A549 (cell line): ENCODE results near the gene ME2. TPM values are rescaled to one million over a fixed set of nuclear protein-coding genes. Genes with fewer than 3 reads are reported as not detected.

Source experiments
- ATAC-seq, 2 experiments: fragments of 200-7000 bp in 1 of 2; fragments of >200 bp in 1 of 2; cut with Nextera tagmentation in 1 of 2; cut with Tn5 transposase in 1 of 2; 3 replicates each; pipeline versions ENCODE4 v1.8.0 to v1.9.1; 2018 to 2020; ENCODE audit warnings: mild to moderate bottlenecking in 1 of 2, moderate library complexity in 1 of 2
- CTCF ChIA-PET: fragments of 300-600 bp; sonication (Branson Sonifier 250); formaldehyde crosslinking; extraction: SDS; loops from one replicate; lab custom pipeline; 2021; ENCODE audit warnings: antibody characterized with exemption, inconsistent platforms; lab: Yijun Ruan, JAX
- POLR2A ChIA-PET: fragments of 350-600 bp; formaldehyde crosslinking; extraction: SDS; loops from one replicate; lab custom pipeline; 2021; ENCODE audit warnings: antibody characterized with exemption, inconsistent platforms; lab: Yijun Ruan, JAX
- DNase-seq, 2 experiments: peaks; one replicate each; pipeline versions ENCODE4 v3.0.0 to v3.0.0-alpha.2; 2011 to 2016; ENCODE audit warnings: low read depth in 1 of 2, low spot score in 1 of 2
- FAIRE-seq: peaks from 2 replicates; lab custom pipeline; 2011; peaks lifted over from hg19 to GRCh38; lab: Jason Lieb, UNC
- H3K27ac ChIP-seq, 2 experiments: fragments of >200 bp; sonication (Bioruptor Twin); formaldehyde crosslinking; 3 replicates each; pipeline ENCODE4 v1.5.1; 2016 to 2017
- H3K4me1 ChIP-seq: fragments of >200 bp; sonication (Bioruptor Twin); formaldehyde crosslinking; 3 replicates; pipeline ENCODE4 v1.6.1; 2016
- H3K4me2 ChIP-seq: fragments of >200 bp; sonication (Bioruptor Twin); formaldehyde crosslinking; 3 replicates; pipeline ENCODE4 v1.6.1; 2016
- H3K4me3 ChIP-seq: fragments of >200 bp; sonication (Bioruptor Twin); formaldehyde crosslinking; 3 replicates; pipeline ENCODE4 v1.5.1; 2016
- H3K9me3 ChIP-seq: fragments of >200 bp; sonication (Bioruptor Twin); formaldehyde crosslinking; 3 replicates; pipeline ENCODE4 v1.6.1; 2016
- BHLHE40 ChIP-seq: IDR thresholded peaks from 2 replicates; pipeline ENCODE4 v1.6.1; 2012; ENCODE audit warnings: low read depth, low read length, inconsistent platforms
- CBX2 ChIP-seq: fragments of 200-600 bp; sonication (generic); IDR thresholded peaks from 2 replicates; pipeline ENCODE4 v1.6.1; 2016; ENCODE audit warnings: low read depth, mild to moderate bottlenecking, borderline replicate concordance
- CBX8 ChIP-seq: fragments of 200-600 bp; sonication (generic); IDR thresholded peaks from 2 replicates; pipeline ENCODE4 v1.6.1; 2016
- CEBPB ChIP-seq, 2 experiments: fragments of >200 bp in 1 of 2; sonication (Bioruptor Twin) in 1 of 2; formaldehyde crosslinking in 1 of 2; IDR thresholded peaks; 2 replicates each; pipeline ENCODE4 v1.6.1; 2012 to 2016
- CHD4 ChIP-seq: fragments of 200-600 bp; sonication (generic); IDR thresholded peaks from 2 replicates; pipeline ENCODE4 v1.6.1; 2016; ENCODE audit warnings: antibody characterized with exemption, mild to moderate bottlenecking, borderline replicate concordance
- CTCF ChIP-seq: fragments of >200 bp; sonication (Bioruptor Twin); formaldehyde crosslinking; IDR thresholded peaks from 3 replicates; pipeline ENCODE4 v1.5.1; 2016
- EHMT2 ChIP-seq: fragments of 200-600 bp; sonication (generic); IDR thresholded peaks from 2 replicates; pipeline ENCODE4 v1.6.1; 2016; ENCODE audit warnings: antibody characterized with exemption, low read depth, mild to moderate bottlenecking, moderate library complexity
- EP300 ChIP-seq, 2 experiments: fragments of >200 bp; sonication (Bioruptor Twin); formaldehyde crosslinking; IDR thresholded peaks; 2 replicates in 1 of 2; 3 replicates in 1 of 2; pipeline ENCODE4 v1.6.1; 2016 to 2017
- FOSB ChIP-seq: fragments of 250-450 bp; sonication (Bioruptor Pico); IDR thresholded peaks from 2 replicates; pipeline ENCODE4 v1.5.0; 2020; ENCODE audit warnings: mild to moderate bottlenecking, moderate library complexity
- GATA3 ChIP-seq: IDR thresholded peaks from 2 replicates; pipeline ENCODE4 v1.6.1; 2012; ENCODE audit warnings: borderline replicate concordance
- HOXA7 ChIP-seq: fragments of 250-450 bp; sonication (Bioruptor Pico); IDR thresholded peaks from 2 replicates; pipeline ENCODE4 v1.5.0; 2020; ENCODE audit warnings: mild to moderate bottlenecking, moderate library complexity
- JUNB ChIP-seq: fragments of >200 bp; sonication (Bioruptor Twin); formaldehyde crosslinking; IDR thresholded peaks from 2 replicates; pipeline ENCODE4 v1.6.1; 2016
- KDM1A ChIP-seq: fragments of 200-600 bp; sonication (generic); IDR thresholded peaks from 2 replicates; pipeline ENCODE4 v1.6.1; 2016; ENCODE audit warnings: low read depth, mild to moderate bottlenecking
- MAFK ChIP-seq: fragments of 450-650 bp; IDR thresholded peaks from 2 replicates; pipeline ENCODE4 v1.6.1; 2014; ENCODE audit not compliant: partially characterized antibody
- NR3C1 ChIP-seq: fragments of >200 bp; sonication (Bioruptor Twin); formaldehyde crosslinking; IDR thresholded peaks from 3 replicates; pipeline ENCODE4 v1.6.1; 2017
- PBX3 ChIP-seq: IDR thresholded peaks from 2 replicates; pipeline ENCODE4 v1.6.1; 2012
- POLR2A ChIP-seq: IDR thresholded peaks from 2 replicates; pipeline ENCODE4 v1.6.1; 2012; ENCODE audit warnings: mild to moderate bottlenecking, low read length
- POLR2AphosphoS2 ChIP-seq: conservative IDR thresholded peaks from 2 replicates; pipeline ENCODE4 v1.6.1; 2012; ENCODE audit warnings: low read length, improper control_type of control experiment, inconsistent platforms
- RFX5 ChIP-seq: fragments of 450-650 bp; IDR thresholded peaks from 2 replicates; pipeline ENCODE4 v1.7.1; 2014; ENCODE audit warnings: antibody characterized with exemption, mild to moderate bottlenecking, moderate library complexity
- RNF2 ChIP-seq: fragments of 200-600 bp; sonication (generic); IDR thresholded peaks from 2 replicates; pipeline ENCODE4 v1.6.1; 2016; ENCODE audit warnings: low read depth, mild to moderate bottlenecking, antibody characterized with exemption, moderate library complexity, borderline replicate concordance
- SREBF2 ChIP-seq: fragments of 450-650 bp; IDR thresholded peaks from 2 replicates; pipeline ENCODE4 v1.6.1; 2014; ENCODE audit warnings: mild to moderate bottlenecking, moderate library complexity
- ZC3H11A ChIP-seq: fragments of 450-650 bp; IDR thresholded peaks from 2 replicates; pipeline ENCODE4 v1.6.1; 2014; ENCODE audit warnings: antibody characterized with exemption, mild to moderate bottlenecking
- ZSCAN20 ChIP-seq: fragments of 250-450 bp; sonication (Bioruptor Pico); IDR thresholded peaks from 2 replicates; pipeline ENCODE4 v1.8.0; 2022; ENCODE audit warnings: mild to moderate bottlenecking, moderate library complexity
- WGBS: methylation state at CpG from one replicate; pipeline ENCODE4 v1.1.6; 2017; ENCODE audit errors: missing lambda C conversion rate; 5-methylcytosine and 5-hydroxymethylcytosine counted together
- polyA plus RNA-seq, 4 experiments: library from polyadenylated mRNA; depleted of rRNA in 3 of 4; stranded (reverse); fragments of >200 nt; fragmentation: RNase III in 1 of 4; extraction: RNeasy Plus Mini Kit Qiagen cat#74134 plus additional on column Dnase treatment in 1 of 4; gene quantifications; 2 replicates in 3 of 4; 3 replicates in 1 of 4; pipeline ENCODE4 v1.2.3, GENCODE V29; 2011 to 2017
- TF ChIP-seq, protein P1 (sequence below): fragments of 200-600 bp; sonication (generic); IDR thresholded peaks from 2 replicates; pipeline ENCODE4 v1.6.1; 2016; ENCODE audit warnings: antibody characterized with exemption, mild to moderate bottlenecking, moderate library complexity
- TF ChIP-seq, protein P2 (sequence below): IDR thresholded peaks from 2 replicates; pipeline ENCODE4 v1.6.1; 2012; ENCODE audit warnings: low read depth, borderline replicate concordance

ME2 gene
- polyA plus RNA-seq, 2 of the 4 experiments (the other 2 are of a cell fraction): 46.8 to 88.0 TPM

DNA sequence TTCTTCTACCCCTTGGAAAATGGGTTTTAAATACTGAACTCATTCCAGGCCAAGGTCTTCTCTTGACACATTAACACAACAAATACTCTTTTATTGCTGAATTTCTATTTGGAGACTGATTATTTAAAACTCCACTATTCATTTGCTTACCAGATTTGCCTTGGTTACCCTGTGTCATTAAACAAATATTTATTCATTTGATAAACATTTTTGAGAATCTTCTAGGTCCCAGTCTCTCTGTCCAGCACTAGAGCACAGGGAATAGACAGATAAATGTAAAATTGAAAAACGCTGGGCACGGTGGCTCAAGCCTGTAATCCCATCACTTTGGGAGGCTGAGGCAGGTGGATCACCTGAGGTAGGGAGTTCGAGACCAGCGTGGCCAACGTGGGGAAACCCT lies 49.3 kb upstream of the ME2 start (continued):
- TF ChIP-seq, protein P1, sequence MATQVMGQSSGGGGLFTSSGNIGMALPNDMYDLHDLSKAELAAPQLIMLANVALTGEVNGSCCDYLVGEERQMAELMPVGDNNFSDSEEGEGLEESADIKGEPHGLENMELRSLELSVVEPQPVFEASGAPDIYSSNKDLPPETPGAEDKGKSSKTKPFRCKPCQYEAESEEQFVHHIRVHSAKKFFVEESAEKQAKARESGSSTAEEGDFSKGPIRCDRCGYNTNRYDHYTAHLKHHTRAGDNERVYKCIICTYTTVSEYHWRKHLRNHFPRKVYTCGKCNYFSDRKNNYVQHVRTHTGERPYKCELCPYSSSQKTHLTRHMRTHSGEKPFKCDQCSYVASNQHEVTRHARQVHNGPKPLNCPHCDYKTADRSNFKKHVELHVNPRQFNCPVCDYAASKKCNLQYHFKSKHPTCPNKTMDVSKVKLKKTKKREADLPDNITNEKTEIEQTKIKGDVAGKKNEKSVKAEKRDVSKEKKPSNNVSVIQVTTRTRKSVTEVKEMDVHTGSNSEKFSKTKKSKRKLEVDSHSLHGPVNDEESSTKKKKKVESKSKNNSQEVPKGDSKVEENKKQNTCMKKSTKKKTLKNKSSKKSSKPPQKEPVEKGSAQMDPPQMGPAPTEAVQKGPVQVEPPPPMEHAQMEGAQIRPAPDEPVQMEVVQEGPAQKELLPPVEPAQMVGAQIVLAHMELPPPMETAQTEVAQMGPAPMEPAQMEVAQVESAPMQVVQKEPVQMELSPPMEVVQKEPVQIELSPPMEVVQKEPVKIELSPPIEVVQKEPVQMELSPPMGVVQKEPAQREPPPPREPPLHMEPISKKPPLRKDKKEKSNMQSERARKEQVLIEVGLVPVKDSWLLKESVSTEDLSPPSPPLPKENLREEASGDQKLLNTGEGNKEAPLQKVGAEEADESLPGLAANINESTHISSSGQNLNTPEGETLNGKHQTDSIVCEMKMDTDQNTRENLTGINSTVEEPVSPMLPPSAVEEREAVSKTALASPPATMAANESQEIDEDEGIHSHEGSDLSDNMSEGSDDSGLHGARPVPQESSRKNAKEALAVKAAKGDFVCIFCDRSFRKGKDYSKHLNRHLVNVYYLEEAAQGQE: no peak
- TF ChIP-seq CBX2 (no peak), POLR2AphosphoS2 (no peak), POLR2A (no peak), CEBPB (IDR thresholded peaks at IDR 0.05) (no peak), ZC3H11A (no peak), RNF2 (no peak), EHMT2 (no peak), RFX5 (no peak), JUNB (no peak), KDM1A (no peak), CBX8 (no peak)
- TF ChIP-seq, all 56 proteins: peak for 0

GRCh38 chr18:50830544-50830943 lies 48.4 kb upstream of the ME2 start:
- Histone ChIP-seq H3K4me3 (no peak overlapping the region), H3K27ac (no peak overlapping the region), H3K4me2 (no peak overlapping the region), H3K4me1 (peaks cover 4% of the 10 kb centered on the region; the same call in 1 of the 3 replicates)
- no peak for ATAC-seq
- no peak for FAIRE-seq
- WGBS: 95% methylated on average over 5 of the region's 5 CpGs
- ChIA-PET CTCF (interaction anchor here (0.6 to 4.3 kb wide), 5 partner anchors 10 to 517 kb away, joined by 3 to 24 read pairs (median 3); partner anchors contain the start of gene MRO), POLR2A (no interaction called here)
- DNase-seq: no peak
- TF ChIP-seq NR3C1 (no peak), POLR2A (no peak), CTCF (no peak), FOSB (CRISPR knock-in tag) (no peak), ZSCAN20 (CRISPR knock-in tag) (no peak), CEBPB (IDR thresholded peaks at IDR 0.05) (no peak), BHLHE40 (no peak), CHD4 (no peak), EP300 (IDR thresholded peaks at IDR 0.05) (no peak), MAFK (no peak), PBX3 (no peak), SREBF2 (no peak), GATA3 (no peak), HOXA7 (CRISPR knock-in tag) (no peak)
- TF ChIP-seq, protein P2, sequence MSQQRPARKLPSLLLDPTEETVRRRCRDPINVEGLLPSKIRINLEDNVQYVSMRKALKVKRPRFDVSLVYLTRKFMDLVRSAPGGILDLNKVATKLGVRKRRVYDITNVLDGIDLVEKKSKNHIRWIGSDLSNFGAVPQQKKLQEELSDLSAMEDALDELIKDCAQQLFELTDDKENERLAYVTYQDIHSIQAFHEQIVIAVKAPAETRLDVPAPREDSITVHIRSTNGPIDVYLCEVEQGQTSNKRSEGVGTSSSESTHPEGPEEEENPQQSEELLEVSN: no peak
- TF ChIP-seq, protein P1: no peak
- TF ChIP-seq, all 56 proteins: peak for 0
- H3K9me3 ChIP-seq: no peaks in the 10 kb centered on the region
